MCF 10A (cell line): ENCODE data around the gene PIGC. TPM values are rescaled to one million over a fixed set of nuclear protein-coding genes. Genes with fewer than 3 reads are reported as not detected.

Experiments used
- BruUV-seq: library from RNA; stranded (reverse); fragments of 400-500 nt; replicated peaks from 2 replicates; lab custom pipeline; 2021; lab: Mats Ljungman, UMichigan
- CTCF ChIA-PET: fragments of 300-600 bp; sonication (Branson Sonifier 250); formaldehyde crosslinking; extraction: SDS; loops from one replicate; lab custom pipeline; 2021; ENCODE audit warnings: antibody characterized with exemption, inconsistent platforms; lab: Yijun Ruan, JAX
- POLR2A ChIA-PET: fragments of 300-600, 350-650 bp; sonication (Branson Sonifier 250); formaldehyde crosslinking; extraction: SDS; loops from one replicate; lab custom pipeline; 2020; ENCODE audit warnings: antibody characterized with exemption, inconsistent platforms; lab: Yijun Ruan, JAX
- DNase-seq: peaks from one replicate; pipeline ENCODE4 v3.0.0-alpha.2; 2018; ENCODE audit not compliant: unreplicated experiment
- H3K27ac Mint-ChIP-seq: one replicate; pipeline ENCODE4 v1.8.0; 2022; ENCODE audit warnings: mild to moderate bottlenecking, low read depth, mixed read lengths; ENCODE audit not compliant: unreplicated experiment
- H3K27me3 Mint-ChIP-seq: one replicate; pipeline ENCODE4 v1.8.0; 2022; ENCODE audit warnings: mixed read lengths; ENCODE audit not compliant: insufficient read depth, unreplicated experiment
- H3K36me3 Mint-ChIP-seq: one replicate; pipeline ENCODE4 v1.8.0; 2022; ENCODE audit warnings: mild to moderate bottlenecking, moderate library complexity, mixed read lengths; ENCODE audit not compliant: insufficient read depth, unreplicated experiment
- H3K4me1 Mint-ChIP-seq: one replicate; pipeline ENCODE4 v1.8.0; 2022; ENCODE audit warnings: mixed read lengths; ENCODE audit not compliant: insufficient read depth, unreplicated experiment
- H3K4me3 Mint-ChIP-seq: one replicate; pipeline ENCODE4 v1.8.0; 2022; ENCODE audit warnings: mild to moderate bottlenecking, moderate library complexity, mixed read lengths; ENCODE audit not compliant: unreplicated experiment
- H3K9me3 Mint-ChIP-seq: one replicate; pipeline ENCODE4 v1.8.0; 2022; ENCODE audit warnings: mixed read lengths; ENCODE audit not compliant: unreplicated experiment
- CTCF ChIP-seq: fragments of 200-600 bp; IDR thresholded peaks from one replicate; pipeline ENCODE4 v1.8.0; 2022; ENCODE audit warnings: antibody characterized with exemption, mild to moderate bottlenecking; ENCODE audit not compliant: unreplicated experiment
- intact Hi-C: fragments of 100-400 bp; cut with micrococcal nuclease; formaldehyde crosslinking; loops from 2 replicates; pipeline ENCODE4 v1.14.1; 2022
- total RNA-seq: library from RNA; stranded (reverse); gene quantifications from 2 replicates; pipeline ENCODE4 v1.2.3, GENCODE V29; 2022

Gene PIGC
- total RNA-seq, 1 experiment from 2014 or later: 20.2 TPM

DNA sequence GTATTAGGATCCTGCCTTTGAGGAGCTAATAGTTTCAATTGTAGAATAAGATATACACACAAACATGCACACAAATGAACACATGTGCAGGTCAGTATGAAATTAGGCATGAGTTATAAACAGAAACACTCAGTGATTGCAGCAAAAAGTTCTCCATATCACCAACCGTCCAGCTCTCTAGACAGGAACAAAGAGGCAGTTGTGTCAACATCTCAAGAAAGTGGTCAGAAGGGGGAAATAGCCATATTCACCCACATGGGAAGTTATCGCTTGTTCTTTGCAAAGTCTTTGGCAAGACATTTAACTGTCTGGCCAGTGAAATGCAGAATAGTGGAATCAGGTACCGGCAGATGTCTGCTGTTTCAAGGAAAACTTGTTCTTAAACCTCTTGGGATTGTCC is 29.4 kb upstream of the PIGC start:
- CTCF ChIA-PET: interaction anchor here (0.6 to 1.5 kb wide), 7 partner anchors 17 to 271 kb away, joined by 3 to 5 read pairs (median 3); no protein-coding TSS in a partner anchor

DNA sequence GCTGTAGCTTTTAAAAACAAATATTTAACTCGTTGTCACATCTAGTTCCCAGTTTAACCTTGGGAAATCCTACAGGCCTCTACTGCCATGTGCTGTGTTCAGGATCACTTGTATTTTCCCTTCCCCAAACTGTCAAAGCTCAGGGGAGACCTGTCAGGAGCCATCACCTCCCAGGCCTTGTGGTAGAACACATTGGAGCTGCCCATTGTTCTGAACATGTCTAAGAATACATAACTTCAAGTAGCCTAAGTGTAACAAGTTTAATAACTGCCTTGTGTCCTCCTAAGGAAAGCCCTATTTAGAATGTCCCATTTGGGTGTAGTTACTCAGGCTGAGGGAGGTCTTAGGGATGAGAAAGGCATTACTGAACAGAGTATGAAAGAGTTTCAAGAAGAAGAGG is 28.6 kb upstream of the PIGC start:
- ChIA-PET POLR2A (interaction anchor here (1.1 kb wide), 3 partner anchors 12 to 60 kb away, joined by 3 to 4 read pairs (median 4); partner anchors contain the start of gene SUCO), CTCF (interaction anchor here (0.6 to 1.2 kb wide), 8 partner anchors 17 to 728 kb away, joined by 3 to 5 read pairs (median 3); no protein-coding TSS in a partner anchor)
- Mint-ChIP-seq H3K27ac (no peak overlapping the region), H3K4me1 (peaks cover 20% of the 10 kb centered on the region), H3K27me3 (no peaks in the 10 kb centered on the region), H3K36me3 (no peaks in the 10 kb centered on the region), H3K9me3 (no peaks in the 10 kb centered on the region), H3K4me3 (no peak overlapping the region)
- no peak for DNase-seq
- intact Hi-C loops: no loop called here
- no TSS peak for BruUV-seq
- TF ChIP-seq CTCF: no peak

More for the DNA sequence above, 29.4 kb upstream of the PIGC start:
- no peak for TF ChIP-seq CTCF
- Mint-ChIP-seq H3K9me3 (no peaks in the 10 kb centered on the region), H3K4me1 (peaks cover 25% of the 10 kb centered on the region), H3K36me3 (no peaks in the 10 kb centered on the region), H3K27ac (no peak overlapping the region), H3K27me3 (no peaks in the 10 kb centered on the region), H3K4me3 (no peak overlapping the region)
- BruUV-seq: no TSS peak
- intact Hi-C loops: no loop called here
- POLR2A ChIA-PET: interaction anchor here (0.7 to 1.1 kb wide), 4 partner anchors 13 to 966 kb away, joined by 3 to 4 read pairs (median 4); partner anchors contain the start of gene SUCO
- no peak for DNase-seq

DNA sequence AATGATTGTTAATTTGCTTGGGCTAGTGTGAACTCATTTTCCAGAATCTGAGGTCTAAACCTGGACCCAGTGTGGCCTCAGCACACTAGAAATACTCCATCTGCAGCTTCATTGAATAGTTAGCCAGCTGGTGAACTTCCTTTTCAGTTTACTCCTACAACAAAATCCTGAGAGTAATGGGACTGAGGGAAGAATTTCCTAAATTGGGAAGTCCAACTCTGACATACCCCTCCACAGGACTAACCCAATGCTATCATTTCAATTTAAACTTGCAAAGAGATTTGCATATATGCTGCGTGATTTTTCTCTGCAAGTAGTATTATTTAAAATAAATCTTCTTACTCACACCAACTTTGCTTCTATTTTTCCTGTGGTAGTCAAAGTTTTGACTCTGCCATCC is 27.8 kb upstream of the PIGC start:
- CTCF ChIA-PET: interaction anchor here (0.6 to 1.2 kb wide), 2 partner anchors 21 to 325 kb away, joined by 3 read pairs; no protein-coding TSS in a partner anchor
- Mint-ChIP-seq H3K4me3 (no peak overlapping the region), H3K27ac (no peak overlapping the region), H3K36me3 (no peaks in the 10 kb centered on the region), H3K9me3 (no peaks in the 10 kb centered on the region), H3K4me1 (peaks cover 17% of the 10 kb centered on the region), H3K27me3 (no peaks in the 10 kb centered on the region)
- POLR2A ChIA-PET: interaction anchor here (1.1 kb wide), 1 partner anchor 59 kb away, joined by 3 read pairs; no protein-coding TSS in a partner anchor
- TF ChIP-seq CTCF: no peak
- intact Hi-C loops: no loop called here
- DNase-seq: no peak
- BruUV-seq: no TSS peak

DNA sequence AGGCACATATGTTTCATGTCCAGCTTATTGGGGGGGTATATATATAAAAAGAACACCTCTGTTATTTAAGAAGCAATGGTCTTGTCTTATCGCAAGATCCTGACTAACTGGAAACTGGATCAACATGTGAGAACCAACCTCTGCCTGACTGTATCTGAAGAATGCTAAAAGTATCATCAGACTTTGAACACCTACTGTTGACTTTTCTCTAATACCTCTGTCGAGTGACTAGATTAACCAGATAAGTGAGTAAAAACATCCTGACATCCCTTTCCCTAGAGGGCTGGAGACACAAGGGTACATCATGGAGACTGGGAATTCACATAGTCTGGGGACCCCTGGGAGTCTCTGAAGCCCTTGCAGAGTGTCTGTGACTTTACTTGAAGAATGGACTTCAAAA is 26.3 kb upstream of the PIGC start:
- no peaks in the 10 kb centered on the region for H3K27me3 Mint-ChIP-seq

More for the DNA sequence above, 26.3 kb upstream of the PIGC start:
- intact Hi-C loops: no loop called here
- H3K4me1 Mint-ChIP-seq: peaks cover 11% of the 10 kb centered on the region
- ChIA-PET CTCF (interaction anchor here (1.1 to 2.3 kb wide), 3 partner anchors 9 to 73 kb away, joined by 3 to 13 read pairs (median 4); no protein-coding TSS in a partner anchor), POLR2A (interaction anchor here (0.5 to 0.9 kb wide), 2 partner anchors 10 to 21 kb away, joined by 3 to 4 read pairs; no protein-coding TSS in a partner anchor)
- no peak for DNase-seq
- TF ChIP-seq CTCF: no peak
- H3K36me3 Mint-ChIP-seq: no peaks in the 10 kb centered on the region
- no peaks in the 10 kb centered on the region for H3K9me3 Mint-ChIP-seq
- H3K4me3 Mint-ChIP-seq: no peak overlapping the region
- no peak overlapping the region for H3K27ac Mint-ChIP-seq
- BruUV-seq: no TSS peak
